CD14-positive monocyte (primary cell): ENCODE measurements around the gene SNAP29. TPM values are rescaled to one million over a fixed set of nuclear protein-coding genes. Genes with fewer than 3 reads are reported as not detected.

Experiments used
- DNase-seq, 3 donors: peaks; one replicate each; pipeline ENCODE4 v3.0.0-alpha.2; 2011 to 2022
- H2AFZ ChIP-seq: 2 replicates; pipeline ENCODE4 v1.6.0; 2012; ENCODE audit warnings: mild to moderate bottlenecking, low read depth, low read length, inconsistent platforms; ENCODE audit not compliant: insufficient read depth, poor library complexity, severe bottlenecking
- H3K27ac ChIP-seq, 2 donors: 1 replicate in 1 of 2; 2 replicates in 1 of 2; pipeline ENCODE4 v1.5.1; 2012 to 2013; ENCODE audit warnings: low read length in 2 of 2, control low read depth in 1 of 2, inconsistent platforms in 1 of 2, low read depth in 1 of 2, mild to moderate bottlenecking in 1 of 2
- H3K27me3 ChIP-seq, 2 donors: one replicate each; pipeline versions ENCODE4 v1.6.0 to v1.6.1; 2011 to 2013; ENCODE audit warnings: low read length in 2 of 2; ENCODE audit not compliant: control insufficient read depth in 2 of 2, insufficient read depth in 2 of 2
- H3K36me3 ChIP-seq, 2 donors: replicated peaks in 1 of 2; 1 replicate in 1 of 2; 2 replicates in 1 of 2; pipeline versions ENCODE4 v1.5.1 to v1.6.1; 2012 to 2013; ENCODE audit warnings: low read length in 2 of 2, control low read depth in 1 of 2, inconsistent platforms in 1 of 2, mild to moderate bottlenecking in 1 of 2; ENCODE audit not compliant: insufficient read depth in 2 of 2, control insufficient read depth in 1 of 2
- H3K4me1 ChIP-seq, 2 donors: 1 replicate in 1 of 2; 2 replicates in 1 of 2; pipeline versions ENCODE4 v1.5.1 to v1.6.1; 2012 to 2013; ENCODE audit warnings: low read length in 2 of 2, control low read depth in 1 of 2, inconsistent platforms in 1 of 2, mild to moderate bottlenecking in 1 of 2, moderate library complexity in 1 of 2; ENCODE audit not compliant: insufficient read depth in 2 of 2, control insufficient read depth in 1 of 2
- H3K4me2 ChIP-seq: replicated peaks from 2 replicates; pipeline ENCODE3; 2012; ENCODE audit warnings: low read length, moderate library complexity, mild to moderate bottlenecking; ENCODE audit not compliant: poor library complexity, severe bottlenecking; ENCODE audit errors: extremely low read depth
- H3K4me3 ChIP-seq, 3 experiments: fragments of 200-600 bp in 1 of 3; sonication (generic) in 1 of 3; replicated peaks in 1 of 3; 1 replicate in 2 of 3; 2 replicates in 1 of 3; pipeline ENCODE4 v1.5.1; 2011 to 2013; ENCODE audit warnings: low read length in 3 of 3, mild to moderate bottlenecking in 3 of 3, control low read depth in 2 of 3, low read depth in 2 of 3, inconsistent platforms in 1 of 3, moderate library complexity in 1 of 3
- H3K79me2 ChIP-seq: 2 replicates; pipeline ENCODE4 v1.6.0; 2012; ENCODE audit warnings: mild to moderate bottlenecking, control low read depth, inconsistent platforms, low read length, moderate library complexity; ENCODE audit not compliant: insufficient read depth
- H3K9ac ChIP-seq: 2 replicates; pipeline ENCODE4 v1.6.0; 2017; ENCODE audit warnings: low read length, mild to moderate bottlenecking; ENCODE audit not compliant: insufficient read depth, poor library complexity, severe bottlenecking
- H3K9me3 ChIP-seq, 2 donors: replicated peaks in 1 of 2; 1 replicate in 1 of 2; 2 replicates in 1 of 2; pipeline versions ENCODE4 v1.5.1 to v1.6.1; 2012 to 2013; ENCODE audit warnings: low read length in 2 of 2, control low read depth in 1 of 2; ENCODE audit not compliant: control insufficient read depth in 1 of 2, insufficient read depth in 1 of 2
- H4K20me1 ChIP-seq: 2 replicates; pipeline ENCODE4 v1.6.0; 2012; ENCODE audit warnings: mild to moderate bottlenecking, low read length, control low read depth, moderate library complexity; ENCODE audit not compliant: insufficient read depth
- H3K27ac Mint-ChIP-seq, 7 donors: one replicate each; pipeline ENCODE4 v1.8.0; 2020; ENCODE audit warnings: mild to moderate bottlenecking in 7 of 7, mixed read lengths in 7 of 7, moderate library complexity in 6 of 7, inconsistent platforms in 2 of 7
- H3K27me3 Mint-ChIP-seq, 3 donors: one replicate each; pipeline ENCODE4 v1.8.0; 2021 to 2022; ENCODE audit warnings: low read depth in 3 of 3, mild to moderate bottlenecking in 3 of 3, mixed read lengths in 3 of 3, moderate library complexity in 3 of 3, inconsistent platforms in 1 of 3
- H3K36me3 Mint-ChIP-seq, 2 donors: one replicate each; pipeline ENCODE4 v1.8.0; 2020; ENCODE audit warnings: mixed read lengths in 2 of 2, inconsistent platforms in 1 of 2, mild to moderate bottlenecking in 1 of 2
- H3K4me1 Mint-ChIP-seq: one replicate; pipeline ENCODE4 v1.8.0; 2020; ENCODE audit warnings: mild to moderate bottlenecking, mixed read lengths
- H3K4me3 Mint-ChIP-seq, 2 donors: one replicate each; pipeline ENCODE4 v1.8.0; 2020; ENCODE audit warnings: mild to moderate bottlenecking in 2 of 2, mixed read lengths in 2 of 2, moderate library complexity in 1 of 2
- H3K9me3 Mint-ChIP-seq, 7 donors: one replicate each; pipeline ENCODE4 v1.8.0; 2020 to 2022; ENCODE audit warnings: mixed read lengths in 7 of 7, mild to moderate bottlenecking in 6 of 7, moderate library complexity in 6 of 7, inconsistent platforms in 2 of 7
- WGBS: methylation state at CpG from one replicate; pipeline ENCODE4 v1.1.5; 2013; ENCODE audit warnings: missing lambda C conversion rate; ENCODE audit not compliant: insufficient coverage; 5-methylcytosine and 5-hydroxymethylcytosine counted together
- intact Hi-C, 2 donors: fragments of 100-400 bp; cut with micrococcal nuclease; formaldehyde crosslinking; loops; one replicate each; pipeline versions ENCODE4 v1.15.0 to v1.15.1; 2023
- polyA plus RNA-seq, 3 donors: library from polyadenylated mRNA; depleted of rRNA in 1 of 3; unstranded in 2 of 3; stranded (reverse) in 1 of 3; fragments of 300-500 nt in 2 of 3; fragments of >200 nt in 1 of 3; fragmentation: Illumina TruSeq in 2 of 3; gene quantifications; 1 replicate in 2 of 3; 2 replicates in 1 of 3; pipeline ENCODE4 v1.2.3, GENCODE V29; 2012 to 2021
- TF ChIP-seq, protein P1 (sequence below): fragments of 200-600 bp; IDR thresholded peaks from one replicate; pipeline ENCODE4 v1.8.0; 2022; ENCODE audit warnings: antibody characterized with exemption, mild to moderate bottlenecking

SNAP29 gene
- polyA plus RNA-seq, 3 donors, result 22.3 to 32.8 (median 28.9) TPM

DNA sequence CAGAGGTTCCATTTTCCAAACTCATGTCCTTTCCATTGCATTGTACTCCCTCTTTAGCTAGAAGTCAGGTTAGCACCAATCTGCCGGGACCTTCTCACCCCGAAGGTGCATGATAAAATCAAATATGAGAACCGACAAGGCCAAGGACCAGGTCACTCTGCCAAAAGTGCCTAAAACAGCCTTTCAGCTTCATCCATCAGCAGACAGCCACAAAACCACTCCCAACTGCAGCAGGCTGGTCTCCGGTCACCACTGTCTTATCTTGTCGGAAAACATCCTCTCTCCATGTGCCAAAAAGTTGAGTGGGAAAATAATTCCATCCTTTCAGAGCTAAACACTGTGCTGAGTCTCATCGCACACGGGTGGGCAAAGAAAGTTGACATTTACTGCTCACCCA is 1.6 kb upstream of the SNAP29 start:
- H3K36me3 ChIP-seq, result peaks cover 0 to 6% of the 10 kb centered on the region in 2 donors
- intact Hi-C loops, result loop anchor here in 1 of 2 donors (5.0 to 10.0 kb wide), 3 partner anchors 60 to 362 kb away; partner anchors contain the start of genes CRKL, KLHL22 and THAP7
- H3K9ac ChIP-seq, result no peak overlapping the region

DNA sequence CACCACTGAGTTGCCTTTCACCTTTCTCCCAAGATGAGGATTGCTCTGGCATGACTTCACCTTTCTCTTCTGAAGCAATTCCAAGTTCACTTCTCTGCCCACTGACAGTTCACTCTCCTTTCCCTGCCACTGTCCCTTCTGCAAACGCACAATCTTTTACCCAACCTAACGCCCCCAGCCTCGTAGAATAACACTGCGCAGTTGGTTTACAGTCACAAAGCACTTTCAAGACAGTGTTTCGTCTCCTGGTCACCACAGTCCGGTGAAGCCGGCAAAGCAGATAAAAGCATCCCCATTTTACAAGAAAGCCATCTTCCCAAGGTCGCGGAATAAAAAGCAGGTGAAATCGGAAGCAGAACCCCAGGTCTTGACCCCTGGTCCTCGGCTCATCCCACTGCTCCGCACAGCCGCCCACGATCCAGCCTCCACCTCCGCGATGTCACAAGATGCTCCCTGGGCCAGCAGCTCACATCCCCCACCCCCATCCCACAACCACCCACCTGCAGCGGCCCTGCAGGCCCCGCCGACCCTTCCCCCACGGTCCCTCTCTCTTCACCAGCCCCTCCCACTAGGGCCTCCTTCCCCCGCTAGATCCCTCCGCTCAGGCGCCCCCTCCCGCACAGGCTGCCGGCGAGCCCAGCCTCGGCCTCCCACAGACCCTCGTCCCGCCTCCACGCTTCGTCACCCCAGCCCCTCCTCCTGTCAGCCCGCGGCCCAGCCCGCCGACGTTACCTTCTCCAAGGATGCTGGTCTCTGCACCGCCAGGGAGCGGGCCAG is 781 bp upstream of the SNAP29 start:
- H3K4me2 ChIP-seq, result peak overlapping the region; percentile 97
- peak overlapping the region; percentile 91 for H3K9ac ChIP-seq
- peak overlapping the region; percentile 74 to 92 (median 74) for H3K4me3 ChIP-seq
- intact Hi-C loops, result loop anchor here in 1 of 2 donors (5.0 to 10.0 kb wide), 3 partner anchors 59 to 363 kb away; partner anchors contain the start of genes CRKL, KLHL22 and THAP7
- Mint-ChIP-seq H3K36me3 (peaks cover 11 to 35% of the 10 kb centered on the region in 2 donors), H3K27ac (peak overlapping the region; percentile 88 to 95 (median 91)), H3K9me3 (no peaks in the 10 kb centered on the region), H3K4me1 (peaks cover 59% of the 10 kb centered on the region), H3K4me3 (peak overlapping the region; percentile 93 to 95), H3K27me3 (peaks cover 0 to 2% (median 1%) of the 10 kb centered on the region in 3 donors)
- peak overlapping the region; percentile 64 to 91 for H3K27ac ChIP-seq
- H3K9me3 ChIP-seq, result no peaks in the 10 kb centered on the region
- peaks cover 95% of the 10 kb centered on the region for H3K79me2 ChIP-seq
- no peaks in the 10 kb centered on the region for H3K27me3 ChIP-seq
- H4K20me1 ChIP-seq, result peaks cover 52% of the 10 kb centered on the region
- H3K36me3 ChIP-seq, result peaks cover 2 to 14% of the 10 kb centered on the region in 2 donors
- TF ChIP-seq, protein P1, sequence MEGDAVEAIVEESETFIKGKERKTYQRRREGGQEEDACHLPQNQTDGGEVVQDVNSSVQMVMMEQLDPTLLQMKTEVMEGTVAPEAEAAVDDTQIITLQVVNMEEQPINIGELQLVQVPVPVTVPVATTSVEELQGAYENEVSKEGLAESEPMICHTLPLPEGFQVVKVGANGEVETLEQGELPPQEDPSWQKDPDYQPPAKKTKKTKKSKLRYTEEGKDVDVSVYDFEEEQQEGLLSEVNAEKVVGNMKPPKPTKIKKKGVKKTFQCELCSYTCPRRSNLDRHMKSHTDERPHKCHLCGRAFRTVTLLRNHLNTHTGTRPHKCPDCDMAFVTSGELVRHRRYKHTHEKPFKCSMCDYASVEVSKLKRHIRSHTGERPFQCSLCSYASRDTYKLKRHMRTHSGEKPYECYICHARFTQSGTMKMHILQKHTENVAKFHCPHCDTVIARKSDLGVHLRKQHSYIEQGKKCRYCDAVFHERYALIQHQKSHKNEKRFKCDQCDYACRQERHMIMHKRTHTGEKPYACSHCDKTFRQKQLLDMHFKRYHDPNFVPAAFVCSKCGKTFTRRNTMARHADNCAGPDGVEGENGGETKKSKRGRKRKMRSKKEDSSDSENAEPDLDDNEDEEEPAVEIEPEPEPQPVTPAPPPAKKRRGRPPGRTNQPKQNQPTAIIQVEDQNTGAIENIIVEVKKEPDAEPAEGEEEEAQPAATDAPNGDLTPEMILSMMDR, result no peak
- H2AFZ ChIP-seq, result peak overlapping the region; percentile 76
- 0% methylated on average over 38 of the region's 38 CpGs for WGBS
- peak; percentile 52 to 74 (median 68) for DNase-seq
- H3K4me1 ChIP-seq, result peaks cover 46 to 58% of the 10 kb centered on the region in 2 donors

More for the DNA sequence above, 1.6 kb upstream of the SNAP29 start:
- peaks cover 0 to 2% (median 1%) of the 10 kb centered on the region in 3 donors for H3K27me3 Mint-ChIP-seq
- Histone ChIP-seq H4K20me1 (peaks cover 58% of the 10 kb centered on the region), H3K79me2 (peaks cover 96% of the 10 kb centered on the region), H2AFZ (no peak overlapping the region), H3K4me3 (peak overlapping the region in 2 of 3 experiments; percentile 74 to 92), H3K4me1 (peaks cover 38 to 50% of the 10 kb centered on the region in 2 donors), H3K27ac (no peak overlapping the region), H3K9me3 (no peaks in the 10 kb centered on the region), H3K4me2 (peak overlapping the region; percentile 97), H3K27me3 (no peaks in the 10 kb centered on the region)
- H3K36me3 Mint-ChIP-seq, result peaks cover 5 to 27% of the 10 kb centered on the region in 2 donors
- peak overlapping the region; percentile 93 to 95 for H3K4me3 Mint-ChIP-seq
- TF ChIP-seq, protein P1, result no peak
- peaks cover 52% of the 10 kb centered on the region for H3K4me1 Mint-ChIP-seq
- H3K9me3 Mint-ChIP-seq, result no peaks in the 10 kb centered on the region
- peak overlapping the region in 2 of 7 donors; percentile 7 to 90 for H3K27ac Mint-ChIP-seq
- 89% methylated on average over 3 of the region's 7 CpGs for WGBS
- no peak for DNase-seq
